SK-N-SH (cell line): Measurements from ENCODE around the gene IMPDH2. TPM values are rescaled to one million over a fixed set of nuclear protein-coding genes. Genes with fewer than 3 reads are reported as not detected.

Experiments
- CTCF ChIA-PET: fragments of 300-600, 350-600 bp; formaldehyde crosslinking; extraction: SDS; loops from one replicate; lab custom pipeline; 2021; lab: Yijun Ruan, JAX
- POLR2A ChIA-PET: fragments of 350-600 bp; sonication (Branson Sonifier 250); formaldehyde crosslinking; extraction: SDS; loops from one replicate; lab custom pipeline; 2020; ENCODE audit warnings: antibody characterized with exemption, inconsistent platforms; lab: Yijun Ruan, JAX
- DNase-seq: peaks from one replicate; pipeline ENCODE4 v3.0.0; 2012
- H2AFZ ChIP-seq: fragments of 200-600 bp; sonication (generic); 2 replicates; pipeline ENCODE4 v1.8.1; 2016; ENCODE audit warnings: antibody characterized with exemption, mild to moderate bottlenecking, low read depth
- H3F3A ChIP-seq: fragments of 200-600 bp; sonication (generic); replicated peaks from 2 replicates; pipeline ENCODE3; 2016; ENCODE audit warnings: antibody characterized with exemption, mild to moderate bottlenecking; ENCODE audit not compliant: insufficient read depth
- H3K27ac ChIP-seq, 2 experiments: fragments of 200-500 bp in 1 of 2; fragments of 200-600 bp in 1 of 2; sonication (Bioruptor generic) in 1 of 2; sonication (generic), shearing (Covaris generic) in 1 of 2; 2 replicates each; pipeline versions ENCODE4 v1.5.1 to v1.6.1; 2014 to 2016; ENCODE audit warnings: low read depth in 2 of 2, inconsistent platforms in 1 of 2, low read length in 1 of 2, mild to moderate bottlenecking in 1 of 2, mixed read lengths in 1 of 2
- H3K27me3 ChIP-seq: fragments of 200-600 bp; sonication (generic), shearing (Covaris generic); 2 replicates; pipeline ENCODE4 v1.6.1; 2016; ENCODE audit warnings: mixed run types; ENCODE audit not compliant: insufficient read depth
- H3K36me3 ChIP-seq, 2 experiments: fragments of 200-500 bp in 1 of 2; fragments of 200-600 bp in 1 of 2; sonication (Bioruptor generic) in 1 of 2; sonication (generic) in 1 of 2; replicated peaks in 1 of 2; 2 replicates each; pipeline versions ENCODE3 to v1.5.1; 2014 to 2016; ENCODE audit warnings: low read length in 1 of 2, mild to moderate bottlenecking in 1 of 2; ENCODE audit not compliant: insufficient read depth in 2 of 2, control insufficient read depth in 1 of 2
- H3K4me1 ChIP-seq, 2 experiments: fragments of 200-500 bp in 1 of 2; fragments of 200-600 bp in 1 of 2; sonication (Bioruptor generic) in 1 of 2; sonication (generic), shearing (Covaris generic) in 1 of 2; 2 replicates each; pipeline versions ENCODE4 v1.5.1 to v1.6.1; 2014 to 2016; ENCODE audit warnings: low read depth in 1 of 2, low read length in 1 of 2, mixed run types in 1 of 2; ENCODE audit not compliant: insufficient read depth in 2 of 2, control insufficient read depth in 1 of 2
- H3K4me2 ChIP-seq: fragments of 200-600 bp; sonication (generic), shearing (Covaris generic); 2 replicates; pipeline ENCODE4 v1.6.1; 2017; ENCODE audit warnings: mixed run types
- H3K4me3 ChIP-seq, 2 experiments: fragments of 200-500 bp in 1 of 2; fragments of 200-600 bp in 1 of 2; sonication (Bioruptor generic) in 1 of 2; sonication (generic), shearing (Covaris generic) in 1 of 2; 2 replicates each; pipeline versions ENCODE4 v1.5.1 to v1.8.1; 2014 to 2016; ENCODE audit warnings: low read depth in 2 of 2, inconsistent platforms in 1 of 2, low read length in 1 of 2, mild to moderate bottlenecking in 1 of 2, mixed read lengths in 1 of 2, moderate library complexity in 1 of 2
- H3K79me2 ChIP-seq: fragments of 200-600 bp; sonication (generic); 2 replicates; pipeline ENCODE4 v1.8.1; 2017; ENCODE audit warnings: mild to moderate bottlenecking; ENCODE audit not compliant: insufficient read depth
- H3K9ac ChIP-seq: fragments of 200-600 bp; sonication (generic); 2 replicates; pipeline ENCODE4 v1.6.1; 2017; ENCODE audit warnings: mixed run types
- H3K9me2 ChIP-seq: fragments of 200-600 bp; sonication (generic); 2 replicates; pipeline ENCODE4 v1.6.1; 2017; ENCODE audit warnings: mixed run types
- H3K9me3 ChIP-seq: fragments of 200-600 bp; sonication (generic); 2 replicates; pipeline ENCODE4 v1.6.1; 2017; ENCODE audit warnings: mixed run types, mild to moderate bottlenecking, moderate library complexity
- H4K20me1 ChIP-seq: fragments of 200-600 bp; sonication (generic); 2 replicates; pipeline ENCODE4 v1.6.1; 2017; ENCODE audit warnings: mild to moderate bottlenecking, mixed run types; ENCODE audit not compliant: insufficient read depth
- CTCF ChIP-seq: fragments of 200-600 bp; sonication (generic); IDR thresholded peaks from 2 replicates; pipeline ENCODE4 v1.6.1; 2017; ENCODE audit warnings: antibody characterized with exemption, mild to moderate bottlenecking, moderate library complexity
- ELF1 ChIP-seq: IDR thresholded peaks from 2 replicates; pipeline ENCODE4 v1.4.0; 2012
- EZH2phosphoT487 ChIP-seq: fragments of 200-600 bp; sonication (generic); IDR thresholded peaks from 2 replicates; pipeline ENCODE4 v1.6.1; 2017; ENCODE audit warnings: low read depth, mixed run types, mild to moderate bottlenecking, antibody characterized with exemption, moderate library complexity, borderline replicate concordance
- FOSL2 ChIP-seq: IDR thresholded peaks from 2 replicates; pipeline ENCODE4 v1.4.0; 2012; ENCODE audit warnings: low read depth, mild to moderate bottlenecking, moderate library complexity, borderline replicate concordance
- FOXJ3 ChIP-seq: sonication (generic); formaldehyde crosslinking; IDR thresholded peaks from 2 replicates; pipeline ENCODE4 v1.5.1; 2020; ENCODE audit warnings: mild to moderate bottlenecking, missing genetic modification reagents
- FOXM1 ChIP-seq: IDR thresholded peaks from 2 replicates; pipeline ENCODE4 v1.4.0; 2012; ENCODE audit warnings: low read depth, mild to moderate bottlenecking
- GATA2 ChIP-seq: sonication (generic); formaldehyde crosslinking; IDR thresholded peaks from 2 replicates; pipeline ENCODE4 v1.5.0; 2020; ENCODE audit warnings: mild to moderate bottlenecking, missing genetic modification reagents
- JUND ChIP-seq: IDR thresholded peaks from 2 replicates; pipeline ENCODE4 v1.4.0; 2012
- MEF2A ChIP-seq: IDR thresholded peaks from 2 replicates; pipeline ENCODE4 v1.4.0; 2012; ENCODE audit warnings: low read depth, borderline replicate concordance
- MXI1 ChIP-seq: IDR thresholded peaks from 2 replicates; pipeline ENCODE4 v1.6.1; 2012; ENCODE audit warnings: mild to moderate bottlenecking, low read depth, low read length, improper control_type of control experiment
- NRF1 ChIP-seq: IDR thresholded peaks from 2 replicates; pipeline ENCODE4 v1.6.1; 2012; ENCODE audit warnings: low read depth, mild to moderate bottlenecking, low read length
- SIN3A ChIP-seq: IDR thresholded peaks from 2 replicates; pipeline ENCODE4 v1.6.1; 2012; ENCODE audit warnings: low read depth, mild to moderate bottlenecking, low read length, moderate library complexity, borderline replicate concordance
- SMC3 ChIP-seq: IDR thresholded peaks from 2 replicates; pipeline ENCODE4 v1.6.1; 2012; ENCODE audit warnings: low read depth, low read length, improper control_type of control experiment
- TEAD4 ChIP-seq: IDR thresholded peaks from 2 replicates; pipeline ENCODE4 v1.4.0; 2012; ENCODE audit warnings: mild to moderate bottlenecking, borderline replicate concordance; ENCODE audit not compliant: insufficient read depth
- YY1 ChIP-seq: IDR thresholded peaks from 2 replicates; pipeline ENCODE4 v1.4.0; 2012; ENCODE audit warnings: low read depth, mild to moderate bottlenecking
- WGBS: methylation state at CpG from one replicate; pipeline ENCODE4 v1.1.6; 2017; ENCODE audit warnings: low lambda C conversion rate; 5-methylcytosine and 5-hydroxymethylcytosine counted together
- polyA plus RNA-seq, 3 experiments: library from polyadenylated mRNA; depleted of rRNA; stranded (reverse); fragments of >200 nt; gene quantifications; 2 replicates each; pipeline ENCODE4 v1.2.3, GENCODE V29; 2012
- TF ChIP-seq, protein P1 (sequence below): IDR thresholded peaks from 2 replicates; pipeline ENCODE4 v1.4.0; 2012; ENCODE audit warnings: low read depth, borderline replicate concordance
- TF ChIP-seq, protein P2 (sequence below): fragments of 150-350 bp; IDR thresholded peaks from 2 replicates; pipeline ENCODE4 v1.6.1; 2016; ENCODE audit warnings: mild to moderate bottlenecking, low read depth, low read length

IMPDH2 gene
- polyA plus RNA-seq, 1 of the 3 experiments (the other 2 are of a cell fraction), result 305 TPM

DNA sequence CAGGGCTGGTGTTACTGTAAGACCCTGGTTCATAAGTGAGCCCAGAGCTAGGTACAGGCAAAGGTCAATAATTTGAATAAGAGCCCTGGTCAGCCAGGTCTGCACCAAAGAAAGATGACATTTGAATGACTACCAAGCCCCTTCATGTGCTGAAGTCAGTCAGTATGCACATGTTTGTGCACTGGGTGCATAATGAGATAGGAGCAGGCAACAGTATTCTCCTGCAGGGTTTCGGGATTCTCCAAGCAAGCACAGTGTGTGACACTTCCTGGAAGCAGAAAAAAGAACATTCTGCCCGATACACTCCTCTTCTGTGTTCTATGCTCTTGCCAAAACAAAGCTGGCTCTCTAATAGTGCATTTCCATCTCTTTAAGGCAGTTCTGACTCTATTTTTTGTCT lies 5.5 kb upstream of the IMPDH2 start:
- H3F3A ChIP-seq, result peaks cover 32% of the 10 kb centered on the region
- no peaks in the 10 kb centered on the region for H3K27me3 ChIP-seq
- ChIA-PET POLR2A (no interaction called here), CTCF (interaction anchor here (0.7 kb wide), 1 partner anchor 45 kb away, joined by 3 read pairs; the partner anchor contains the start of gene P4HTM)
- no peak overlapping the region for H2AFZ ChIP-seq
- WGBS, result 100% methylated on average over 2 of the region's 2 CpGs
- no peak for DNase-seq
- TF ChIP-seq EZH2phosphoT487 (no peak), FOXM1 (no peak), YY1 (no peak), JUND (no peak), NRF1 (no peak), TEAD4 (no peak), CTCF (no peak), SMC3 (no peak), MEF2A (no peak), ELF1 (no peak), FOSL2 (no peak), MXI1 (no peak), GATA2 (CRISPR knock-in tag) (no peak), FOXJ3 (CRISPR knock-in tag) (no peak), SIN3A (no peak)
- TF ChIP-seq, protein P1, sequence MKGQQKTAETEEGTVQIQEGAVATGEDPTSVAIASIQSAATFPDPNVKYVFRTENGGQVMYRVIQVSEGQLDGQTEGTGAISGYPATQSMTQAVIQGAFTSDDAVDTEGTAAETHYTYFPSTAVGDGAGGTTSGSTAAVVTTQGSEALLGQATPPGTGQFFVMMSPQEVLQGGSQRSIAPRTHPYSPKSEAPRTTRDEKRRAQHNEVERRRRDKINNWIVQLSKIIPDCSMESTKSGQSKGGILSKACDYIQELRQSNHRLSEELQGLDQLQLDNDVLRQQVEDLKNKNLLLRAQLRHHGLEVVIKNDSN, result no peak
- TF ChIP-seq, protein P2, sequence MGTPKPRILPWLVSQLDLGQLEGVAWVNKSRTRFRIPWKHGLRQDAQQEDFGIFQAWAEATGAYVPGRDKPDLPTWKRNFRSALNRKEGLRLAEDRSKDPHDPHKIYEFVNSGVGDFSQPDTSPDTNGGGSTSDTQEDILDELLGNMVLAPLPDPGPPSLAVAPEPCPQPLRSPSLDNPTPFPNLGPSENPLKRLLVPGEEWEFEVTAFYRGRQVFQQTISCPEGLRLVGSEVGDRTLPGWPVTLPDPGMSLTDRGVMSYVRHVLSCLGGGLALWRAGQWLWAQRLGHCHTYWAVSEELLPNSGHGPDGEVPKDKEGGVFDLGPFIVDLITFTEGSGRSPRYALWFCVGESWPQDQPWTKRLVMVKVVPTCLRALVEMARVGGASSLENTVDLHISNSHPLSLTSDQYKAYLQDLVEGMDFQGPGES, result no peak
- peaks cover 13% of the 10 kb centered on the region for H3K79me2 ChIP-seq
- H3K9me3 ChIP-seq, result no peaks in the 10 kb centered on the region
- no peak overlapping the region for H3K27ac ChIP-seq
- no peaks in the 10 kb centered on the region; a peak in 1 of 4 replicates for H3K4me1 ChIP-seq
- H3K9me2 ChIP-seq, result no peaks in the 10 kb centered on the region
- peaks cover 41 to 65% of the 10 kb centered on the region in 2 experiments for H3K36me3 ChIP-seq
- no peak overlapping the region for H3K4me3 ChIP-seq
- H3K9ac ChIP-seq, result no peak overlapping the region
- no peaks in the 10 kb centered on the region for H4K20me1 ChIP-seq
- no peak overlapping the region for H3K4me2 ChIP-seq
